ENCODE data around the gene NGB.

GRCh38 chr14:77276959-77277358 lies 6.0 kb upstream of the NGB start:
- TF ChIP-seq CTCF (IDR thresholded peaks at IDR 0.05) = no peak
- no peak for TF ChIP-seq EP300 (IDR thresholded peaks at IDR 0.05)
- TF ChIP-seq POLR2A (IDR thresholded peaks at IDR 0.05) = no peak
